ENCODE data around the gene PYCARD. TPM values are rescaled to one million over a fixed set of nuclear protein-coding genes. Genes with fewer than 3 reads are reported as not detected.

Gene PYCARD
- polyA plus RNA-seq, 1 donor from 2014 or later, result not detected

DNA sequence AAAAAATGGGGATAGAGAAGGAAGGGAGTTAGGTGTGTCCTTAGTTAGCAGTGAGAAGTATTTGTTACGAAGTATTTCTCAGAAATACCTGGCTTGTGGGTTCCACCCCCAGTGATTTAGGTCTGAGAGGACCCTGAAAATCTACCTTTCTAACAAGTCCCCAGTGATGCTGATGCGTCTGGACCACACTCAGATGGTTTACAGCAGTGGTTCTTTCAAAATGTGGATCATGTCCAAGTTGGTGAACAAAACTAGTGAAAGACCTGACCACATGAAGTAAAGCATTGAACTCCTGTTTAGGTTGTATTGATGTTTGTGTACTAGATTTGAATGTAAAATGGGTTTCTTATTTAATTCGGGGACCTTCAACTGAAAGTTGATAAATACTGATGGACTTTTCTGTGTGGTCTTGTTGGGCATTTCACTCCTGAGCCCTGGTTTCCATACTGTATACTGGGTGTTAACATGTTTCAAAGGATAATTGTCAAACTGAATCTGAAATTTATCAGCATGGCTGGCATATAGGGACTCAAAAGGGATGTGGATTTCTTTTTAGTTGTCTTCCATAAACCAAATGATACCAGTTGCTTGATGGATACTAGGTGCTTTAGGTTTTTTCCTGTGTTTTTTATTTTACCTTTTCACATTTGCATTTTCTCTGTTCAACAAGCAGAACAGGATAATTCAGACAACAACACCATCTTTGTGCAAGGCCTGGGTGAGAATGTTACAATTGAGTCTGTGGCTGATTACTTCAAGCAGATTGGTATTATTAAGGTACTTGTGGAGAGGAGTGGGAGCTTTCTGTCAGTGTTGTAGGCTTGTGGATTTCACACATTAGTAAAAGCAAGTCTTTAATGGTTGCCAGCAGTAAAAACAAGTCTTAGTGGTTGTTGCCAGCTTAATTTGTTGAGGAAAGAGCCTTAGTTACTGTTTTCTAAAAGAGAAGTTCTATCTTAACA lies 13.8 kb downstream of the PYCARD start:
- Histone ChIP-seq H3K36me3 (ENCODE audit: insufficient read depth, low read length) (peaks cover 19% of the 10 kb centered on the region), H4K20me1 (ENCODE audit: insufficient read depth) (peaks cover 38% of the 10 kb centered on the region)
- TF ChIP-seq TAF1 (IDR thresholded peaks at IDR 0.05; ENCODE audit: low read depth) (no peak), CTCF (IDR thresholded peaks at IDR 0.05; ENCODE audit: poor library complexity, severe bottlenecking) (no peak), EP300 (conservative IDR thresholded peaks at IDR 0.05; ENCODE audit: poor library complexity, severe bottlenecking) (no peak), EZH2 (IDR thresholded peaks at IDR 0.05; ENCODE audit: borderline replicate concordance, insufficient read depth, low read length, poor library complexity, severe bottlenecking) (no peak)

GRCh38 chr16:31187808-31188189 lies 14.8 kb downstream of the PYCARD start:
- no peaks in the 10 kb centered on the region for H3K9me3 ChIP-seq (ENCODE audit: low read length)
- TF ChIP-seq EP300 (conservative IDR thresholded peaks at IDR 0.05; ENCODE audit: poor library complexity, severe bottlenecking), result no peak
- TF ChIP-seq POLR2AphosphoS5 (IDR thresholded peaks at IDR 0.05), result no peak
- TF ChIP-seq MXI1 (conservative IDR thresholded peaks at IDR 0.05; ENCODE audit: poor library complexity, severe bottlenecking), result no peak
- no peak for TF ChIP-seq RAD21 (conservative IDR thresholded peaks at IDR 0.05)
- TF ChIP-seq SMC3 (conservative IDR thresholded peaks at IDR 0.05; ENCODE audit: poor library complexity), result no peak
- no peak for TF ChIP-seq EZH2 (IDR thresholded peaks at IDR 0.05; ENCODE audit: borderline replicate concordance, insufficient read depth, low read length, poor library complexity, severe bottlenecking)
- TF ChIP-seq TAF1 (IDR thresholded peaks at IDR 0.05; ENCODE audit: low read depth), result no peak
- TF ChIP-seq, protein P1, sequence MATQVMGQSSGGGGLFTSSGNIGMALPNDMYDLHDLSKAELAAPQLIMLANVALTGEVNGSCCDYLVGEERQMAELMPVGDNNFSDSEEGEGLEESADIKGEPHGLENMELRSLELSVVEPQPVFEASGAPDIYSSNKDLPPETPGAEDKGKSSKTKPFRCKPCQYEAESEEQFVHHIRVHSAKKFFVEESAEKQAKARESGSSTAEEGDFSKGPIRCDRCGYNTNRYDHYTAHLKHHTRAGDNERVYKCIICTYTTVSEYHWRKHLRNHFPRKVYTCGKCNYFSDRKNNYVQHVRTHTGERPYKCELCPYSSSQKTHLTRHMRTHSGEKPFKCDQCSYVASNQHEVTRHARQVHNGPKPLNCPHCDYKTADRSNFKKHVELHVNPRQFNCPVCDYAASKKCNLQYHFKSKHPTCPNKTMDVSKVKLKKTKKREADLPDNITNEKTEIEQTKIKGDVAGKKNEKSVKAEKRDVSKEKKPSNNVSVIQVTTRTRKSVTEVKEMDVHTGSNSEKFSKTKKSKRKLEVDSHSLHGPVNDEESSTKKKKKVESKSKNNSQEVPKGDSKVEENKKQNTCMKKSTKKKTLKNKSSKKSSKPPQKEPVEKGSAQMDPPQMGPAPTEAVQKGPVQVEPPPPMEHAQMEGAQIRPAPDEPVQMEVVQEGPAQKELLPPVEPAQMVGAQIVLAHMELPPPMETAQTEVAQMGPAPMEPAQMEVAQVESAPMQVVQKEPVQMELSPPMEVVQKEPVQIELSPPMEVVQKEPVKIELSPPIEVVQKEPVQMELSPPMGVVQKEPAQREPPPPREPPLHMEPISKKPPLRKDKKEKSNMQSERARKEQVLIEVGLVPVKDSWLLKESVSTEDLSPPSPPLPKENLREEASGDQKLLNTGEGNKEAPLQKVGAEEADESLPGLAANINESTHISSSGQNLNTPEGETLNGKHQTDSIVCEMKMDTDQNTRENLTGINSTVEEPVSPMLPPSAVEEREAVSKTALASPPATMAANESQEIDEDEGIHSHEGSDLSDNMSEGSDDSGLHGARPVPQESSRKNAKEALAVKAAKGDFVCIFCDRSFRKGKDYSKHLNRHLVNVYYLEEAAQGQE (IDR thresholded peaks at IDR 0.05; ENCODE audit: borderline replicate concordance), result no peak
- no peak for TF ChIP-seq CTCF (IDR thresholded peaks at IDR 0.05; ENCODE audit: poor library complexity, severe bottlenecking)
- H3K27me3 ChIP-seq (ENCODE audit: insufficient read depth, low read depth, low read length), result no peaks in the 10 kb centered on the region
- H4K20me1 ChIP-seq (ENCODE audit: insufficient read depth), result peaks cover 47% of the 10 kb centered on the region
- peaks cover 40% of the 10 kb centered on the region for H3K79me2 ChIP-seq (replicated peaks; ENCODE audit: insufficient read depth, low read length)
- peaks cover 13% of the 10 kb centered on the region for H3K36me3 ChIP-seq (ENCODE audit: insufficient read depth, low read length)
- H3K9ac ChIP-seq (ENCODE audit: low read length), result no peak overlapping the region
- no peaks in the 10 kb centered on the region for H3K9me2 ChIP-seq (ENCODE audit: insufficient read depth, low read length)
- no peaks in the 10 kb centered on the region for H3F3A ChIP-seq (ENCODE audit: insufficient read depth, low read length, poor library complexity, severe bottlenecking)
- no peak overlapping the region for H2AFZ ChIP-seq (ENCODE audit: low read depth, low read length)
- no peak overlapping the region for H3K4me2 ChIP-seq (ENCODE audit: low read length)
- no peak overlapping the region for H3K27ac ChIP-seq (ENCODE audit: low read length)
- H3K4me3 ChIP-seq (ENCODE audit: low read length), result no peak overlapping the region

More for the DNA sequence above, 13.8 kb downstream of the PYCARD start:
- no peak overlapping the region for H3K27ac ChIP-seq (ENCODE audit: low read length)
- no peak overlapping the region for H3K4me3 ChIP-seq (ENCODE audit: low read length)
- no peak overlapping the region for H3K9ac ChIP-seq (ENCODE audit: low read length)
- H3K79me2 ChIP-seq (replicated peaks; ENCODE audit: insufficient read depth, low read length), result peaks cover 30% of the 10 kb centered on the region
- no peaks in the 10 kb centered on the region for H3K27me3 ChIP-seq (ENCODE audit: insufficient read depth, low read depth, low read length)
- H2AFZ ChIP-seq (ENCODE audit: low read depth, low read length), result no peak overlapping the region
- H3K9me2 ChIP-seq (ENCODE audit: insufficient read depth, low read length), result no peaks in the 10 kb centered on the region
- H3F3A ChIP-seq (ENCODE audit: insufficient read depth, low read length, poor library complexity, severe bottlenecking), result no peaks in the 10 kb centered on the region
- H3K4me2 ChIP-seq (ENCODE audit: low read length), result no peak overlapping the region
- no peaks in the 10 kb centered on the region for H3K9me3 ChIP-seq (ENCODE audit: low read length)

Measured in neural cell (in vitro differentiated cells).